ENCODE results near the gene DCAF12.

DNA sequence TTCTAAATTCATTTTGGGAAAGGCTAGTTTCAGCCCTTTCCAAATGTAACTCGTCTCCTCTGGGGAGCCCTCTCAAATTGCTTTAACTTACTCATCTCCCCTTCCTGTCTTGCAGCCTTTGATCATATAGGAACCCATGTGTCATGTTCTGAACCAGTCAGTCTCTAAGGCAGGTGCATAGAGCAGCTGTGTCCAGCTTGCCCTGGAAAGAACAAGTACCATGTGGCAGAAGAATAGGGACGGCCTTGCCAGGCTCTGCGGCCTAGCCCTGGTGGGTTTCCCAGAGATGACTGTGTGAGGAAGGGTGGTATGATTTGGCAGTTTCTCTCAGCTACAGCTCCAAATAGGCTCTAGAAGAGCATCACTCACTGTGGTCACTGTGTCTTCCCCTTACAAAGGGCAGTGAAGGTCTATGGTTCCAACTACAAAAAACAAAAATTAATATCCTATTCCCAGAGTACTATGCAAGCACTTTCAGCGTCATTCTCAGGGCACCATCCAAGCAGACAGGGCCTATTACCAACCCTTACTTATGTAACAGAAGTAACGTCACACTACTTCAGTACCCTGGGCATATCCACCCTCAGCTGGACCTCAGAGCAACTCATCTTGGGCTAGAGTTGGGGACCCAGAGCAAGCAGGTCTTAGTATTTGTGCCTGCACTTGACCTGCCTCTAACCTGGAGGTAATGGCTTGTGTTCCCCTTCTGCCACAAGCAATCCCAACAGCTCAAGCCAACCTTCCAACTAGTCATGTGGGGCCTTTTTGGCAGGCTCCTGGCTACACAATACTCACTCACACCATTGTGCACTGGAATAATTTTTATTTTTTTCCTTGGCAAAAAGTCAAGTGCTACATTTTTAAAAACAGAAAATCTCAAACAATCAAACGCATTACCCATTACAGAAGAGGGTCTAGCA is 40.7 kb downstream of the DCAF12 start:
- TF ChIP-seq, protein P1, sequence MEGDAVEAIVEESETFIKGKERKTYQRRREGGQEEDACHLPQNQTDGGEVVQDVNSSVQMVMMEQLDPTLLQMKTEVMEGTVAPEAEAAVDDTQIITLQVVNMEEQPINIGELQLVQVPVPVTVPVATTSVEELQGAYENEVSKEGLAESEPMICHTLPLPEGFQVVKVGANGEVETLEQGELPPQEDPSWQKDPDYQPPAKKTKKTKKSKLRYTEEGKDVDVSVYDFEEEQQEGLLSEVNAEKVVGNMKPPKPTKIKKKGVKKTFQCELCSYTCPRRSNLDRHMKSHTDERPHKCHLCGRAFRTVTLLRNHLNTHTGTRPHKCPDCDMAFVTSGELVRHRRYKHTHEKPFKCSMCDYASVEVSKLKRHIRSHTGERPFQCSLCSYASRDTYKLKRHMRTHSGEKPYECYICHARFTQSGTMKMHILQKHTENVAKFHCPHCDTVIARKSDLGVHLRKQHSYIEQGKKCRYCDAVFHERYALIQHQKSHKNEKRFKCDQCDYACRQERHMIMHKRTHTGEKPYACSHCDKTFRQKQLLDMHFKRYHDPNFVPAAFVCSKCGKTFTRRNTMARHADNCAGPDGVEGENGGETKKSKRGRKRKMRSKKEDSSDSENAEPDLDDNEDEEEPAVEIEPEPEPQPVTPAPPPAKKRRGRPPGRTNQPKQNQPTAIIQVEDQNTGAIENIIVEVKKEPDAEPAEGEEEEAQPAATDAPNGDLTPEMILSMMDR (IDR thresholded peaks at IDR 0.05), result no peak
- TF ChIP-seq POLR2AphosphoS5 (IDR thresholded peaks at IDR 0.05), result no peak
- no peak for TF ChIP-seq POLR2A (IDR thresholded peaks at IDR 0.05)

Measured in breast epithelium (tissue), 3 donors.